H1 (cell line): ENCODE measurements around the gene SEC31A.

Experiments used
- CEBPB ChIP-seq: IDR thresholded peaks from 2 replicates; pipeline ENCODE4 v1.6.1; 2012; ENCODE audit warnings: low read depth, low read length
- CTCF ChIP-seq, 3 experiments: IDR thresholded peaks; 1 replicate in 2 of 3; 2 replicates in 1 of 3; pipeline versions ENCODE4 v1.5.1 to v1.6.1; 2011; ENCODE audit warnings: low read length in 3 of 3, mild to moderate bottlenecking in 3 of 3, inconsistent platforms in 2 of 3, low read depth in 1 of 3, moderate library complexity in 1 of 3; ENCODE audit not compliant: insufficient read depth in 1 of 3; ENCODE audit errors: control extremely low read depth in 1 of 3
- EZH2 ChIP-seq: fragments of 200-600 bp; sonication (generic); IDR thresholded peaks from 2 replicates; pipeline ENCODE4 v1.7.1; 2012; ENCODE audit warnings: low read depth, mild to moderate bottlenecking, moderate library complexity, low read length, inconsistent platforms; ENCODE audit not compliant: severe bottlenecking
- JUND ChIP-seq: IDR thresholded peaks from 2 replicates; pipeline ENCODE4 v1.6.1; 2011; ENCODE audit warnings: mild to moderate bottlenecking, improper control_type of control experiment, low read length
- MAFK ChIP-seq: IDR thresholded peaks from 2 replicates; pipeline ENCODE4 v1.6.1; 2012; ENCODE audit warnings: low read depth, mild to moderate bottlenecking, improper control_type of control experiment, low read length
- MAX ChIP-seq: IDR thresholded peaks from 2 replicates; pipeline ENCODE4 v1.6.1; 2012; ENCODE audit warnings: inconsistent platforms
- POLR2A ChIP-seq, 2 experiments: IDR thresholded peaks; 1 replicate in 1 of 2; 2 replicates in 1 of 2; pipeline ENCODE4 v1.6.1; 2011; ENCODE audit warnings: low read depth in 2 of 2, low read length in 2 of 2, mild to moderate bottlenecking in 2 of 2; ENCODE audit errors: control extremely low read depth in 1 of 2
- POLR2AphosphoS5 ChIP-seq: IDR thresholded peaks from 2 replicates; pipeline ENCODE4 v1.6.1; 2011; ENCODE audit warnings: low read depth, low read length
- RAD21 ChIP-seq, 2 experiments: IDR thresholded peaks in 1 of 2; conservative IDR thresholded peaks in 1 of 2; 2 replicates each; pipeline ENCODE4 v1.6.1; 2011; ENCODE audit warnings: low read depth in 2 of 2, low read length in 2 of 2, improper control_type of control experiment in 1 of 2, inconsistent platforms in 1 of 2, mild to moderate bottlenecking in 1 of 2, moderate library complexity in 1 of 2
- SP4 ChIP-seq: IDR thresholded peaks from 2 replicates; pipeline ENCODE4 v1.6.1; 2012; ENCODE audit warnings: low read length, inconsistent platforms
- USF2 ChIP-seq: IDR thresholded peaks from 2 replicates; pipeline ENCODE4 v1.6.1; 2011; ENCODE audit warnings: low read length, improper control_type of control experiment

GRCh38 chr4:82905205-82905604 lies 14.3 kb upstream of the SEC31A start:
- TF ChIP-seq MAFK = no peak
- no peak for TF ChIP-seq POLR2A (IDR thresholded peaks at IDR 0.05; ENCODE audit: control extremely low read depth in 1 of 2, low read depth in 2 of 2, low read length in 2 of 2)
- no peak for TF ChIP-seq CEBPB
- TF ChIP-seq CTCF (IDR thresholded peaks at IDR 0.05; ENCODE audit: control extremely low read depth in 1 of 3, insufficient read depth in 1 of 3, low read depth in 1 of 3, low read length in 3 of 3) = no peak
- TF ChIP-seq EZH2 = no peak
- no peak for TF ChIP-seq SP4
- no peak for TF ChIP-seq JUND
- no peak for TF ChIP-seq RAD21 (IDR thresholded peaks at IDR 0.05 in 1 of 2, conservative IDR thresholded peaks at IDR 0.05 in 1 of 2; ENCODE audit: low read depth in 2 of 2, low read length in 2 of 2)
- TF ChIP-seq USF2 = no peak
- no peak for TF ChIP-seq POLR2AphosphoS5
- no peak for TF ChIP-seq MAX
